HG03354 (cell line): ENCODE measurements around the gene DLX5.

ENCODE experiments used
- ATAC-seq: cut with Tn5 transposase; IDR thresholded peaks from one replicate; pipeline ENCODE4 v1.9.1; 2021; ENCODE audit warnings: mild to moderate bottlenecking; ENCODE audit not compliant: unreplicated experiment, poor library complexity, severe bottlenecking

DLX5 gene

GRCh38 chr7:96993094-96993865 is 31.4 kb downstream of the DLX5 start:
- no peak for ATAC-seq

- no peak for ATAC-seq
These were observed 32.2 kb downstream of the DLX5 start for GRCh38 chr7:96992192-96993005.

- ATAC-seq, result no peak
These were observed 33.0 kb downstream of the DLX5 start for GRCh38 chr7:96991546-96992191.

GRCh38 chr7:96989859-96990317 is 34.7 kb downstream of the DLX5 start:
- no peak for ATAC-seq

GRCh38 chr7:96989241-96989858 is 35.3 kb downstream of the DLX5 start:
- no peak for ATAC-seq

- no peak for ATAC-seq
These were observed 36.9 kb downstream of the DLX5 start for GRCh38 chr7:96987719-96988118.

GRCh38 chr7:96986901-96987300 is 37.7 kb downstream of the DLX5 start:
- no peak for ATAC-seq

GRCh38 chr7:96985992-96986391 is 38.6 kb downstream of the DLX5 start:
- no peak for ATAC-seq

- ATAC-seq, result no peak
These were observed 42.0 kb downstream of the DLX5 start for GRCh38 chr7:96982586-96982985.

- ATAC-seq, result no peak
These were observed 44.9 kb downstream of the DLX5 start for GRCh38 chr7:96979551-96980276.

- no peak for ATAC-seq
These were observed 47.2 kb downstream of the DLX5 start for GRCh38 chr7:96977445-96977844.

- ATAC-seq, result no peak
These were observed 48.5 kb downstream of the DLX5 start for GRCh38 chr7:96976106-96976505.

GRCh38 chr7:96973986-96974385 is 50.6 kb downstream of the DLX5 start:
- ATAC-seq, result no peak

- no peak for ATAC-seq
These were observed 53.9 kb downstream of the DLX5 start for GRCh38 chr7:96970739-96971138.
